Measurements from ENCODE around the gene NACC2.

DNA sequence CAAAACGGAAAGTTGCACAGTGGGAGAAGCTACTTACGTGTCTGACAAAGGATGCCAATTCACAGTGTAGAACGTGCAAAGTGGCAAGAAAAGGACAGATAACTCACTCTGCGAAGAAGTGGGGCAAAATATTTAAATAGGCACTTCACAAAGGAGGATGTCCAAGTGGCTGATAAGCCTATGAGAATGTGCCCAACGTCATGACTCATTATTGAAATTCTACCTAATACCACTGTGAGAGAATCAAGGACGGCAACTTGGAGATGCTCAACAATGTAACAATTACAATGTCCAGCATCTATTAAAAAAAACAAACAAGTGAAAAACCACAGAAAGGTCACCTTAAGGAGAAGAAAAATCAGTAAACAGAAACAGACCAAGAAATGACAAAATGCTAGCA, 59.0 kb downstream of the NACC2 start:
- TF ChIP-seq, protein P1, sequence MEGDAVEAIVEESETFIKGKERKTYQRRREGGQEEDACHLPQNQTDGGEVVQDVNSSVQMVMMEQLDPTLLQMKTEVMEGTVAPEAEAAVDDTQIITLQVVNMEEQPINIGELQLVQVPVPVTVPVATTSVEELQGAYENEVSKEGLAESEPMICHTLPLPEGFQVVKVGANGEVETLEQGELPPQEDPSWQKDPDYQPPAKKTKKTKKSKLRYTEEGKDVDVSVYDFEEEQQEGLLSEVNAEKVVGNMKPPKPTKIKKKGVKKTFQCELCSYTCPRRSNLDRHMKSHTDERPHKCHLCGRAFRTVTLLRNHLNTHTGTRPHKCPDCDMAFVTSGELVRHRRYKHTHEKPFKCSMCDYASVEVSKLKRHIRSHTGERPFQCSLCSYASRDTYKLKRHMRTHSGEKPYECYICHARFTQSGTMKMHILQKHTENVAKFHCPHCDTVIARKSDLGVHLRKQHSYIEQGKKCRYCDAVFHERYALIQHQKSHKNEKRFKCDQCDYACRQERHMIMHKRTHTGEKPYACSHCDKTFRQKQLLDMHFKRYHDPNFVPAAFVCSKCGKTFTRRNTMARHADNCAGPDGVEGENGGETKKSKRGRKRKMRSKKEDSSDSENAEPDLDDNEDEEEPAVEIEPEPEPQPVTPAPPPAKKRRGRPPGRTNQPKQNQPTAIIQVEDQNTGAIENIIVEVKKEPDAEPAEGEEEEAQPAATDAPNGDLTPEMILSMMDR (IDR thresholded peaks at IDR 0.05) = no peak
- no peak for TF ChIP-seq POLR2A (IDR thresholded peaks at IDR 0.05)

Data from gastroesophageal sphincter (tissue), 3 donors.